Stimulated activated naive B cell treated with anti-CD40 and anti-IgM and Interleukin-4, amounts not matched to agents 10 μg/mL and 1 μg/mL and 100 μg/mL, for 72 hours (primary cell): ENCODE measurements around the gene CCDC88C.

Experiments
- ATAC-seq, 2 donors: fragments of 150-1000 bp; cut with Tn5 transposase; replicated peaks; 2 replicates each; pipeline ENCODE4 v1.10.0; 2021; ENCODE audit warnings: moderate library complexity in 1 of 2
- DNase-seq: peaks from one replicate; pipeline ENCODE4 v3.0.0; 2021
- H3K27ac Mint-ChIP-seq: one replicate; pipeline ENCODE4 v1.8.0; 2022; ENCODE audit warnings: mild to moderate bottlenecking, mixed read lengths
- H3K27me3 Mint-ChIP-seq, 2 donors: one replicate each; pipeline ENCODE4 v1.8.0; 2022; ENCODE audit warnings: mixed read lengths in 2 of 2
- H3K36me3 Mint-ChIP-seq, 2 donors: one replicate each; pipeline ENCODE4 v1.8.0; 2022; ENCODE audit warnings: mixed read lengths in 2 of 2, mild to moderate bottlenecking in 1 of 2
- H3K4me1 Mint-ChIP-seq, 2 donors: one replicate each; pipeline ENCODE4 v1.8.0; 2022; ENCODE audit warnings: mixed read lengths in 2 of 2, mild to moderate bottlenecking in 1 of 2
- H3K4me3 Mint-ChIP-seq, 2 donors: one replicate each; pipeline ENCODE4 v1.8.0; 2022; ENCODE audit warnings: mild to moderate bottlenecking in 2 of 2, mixed read lengths in 2 of 2, moderate library complexity in 1 of 2
- H3K9me3 Mint-ChIP-seq, 2 donors: one replicate each; pipeline ENCODE4 v1.8.0; 2022; ENCODE audit warnings: mixed read lengths in 2 of 2, mild to moderate bottlenecking in 1 of 2

The CCDC88C gene

DNA sequence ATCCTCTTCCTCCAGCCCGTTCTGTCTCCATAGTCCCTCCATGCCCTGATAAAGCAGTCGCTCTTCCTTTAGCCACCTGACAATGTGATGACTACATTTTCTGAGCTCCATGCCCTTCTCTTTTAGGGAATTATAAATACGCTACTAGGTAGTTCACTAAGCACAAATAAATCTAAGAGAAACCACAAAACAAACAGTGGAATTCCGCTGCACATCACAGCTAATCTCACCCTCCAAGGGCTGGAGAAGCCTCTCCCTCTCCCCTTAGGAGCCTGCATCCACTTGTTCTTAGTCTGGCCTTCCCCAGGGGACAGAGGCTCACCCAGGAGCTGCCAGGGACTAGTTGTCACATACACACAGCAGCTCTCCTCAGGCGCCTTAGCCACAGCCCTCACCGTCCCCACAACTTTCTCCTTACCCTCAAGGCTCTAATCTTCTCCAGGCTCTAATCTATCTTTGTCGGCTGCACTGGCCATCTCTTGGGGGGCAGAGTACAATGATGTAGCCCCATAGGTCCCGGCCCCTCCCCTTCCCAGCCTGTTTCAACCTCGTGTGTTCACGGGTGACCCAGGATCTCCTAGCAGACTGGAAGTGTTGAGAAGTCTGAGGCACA, 117.2 kb downstream of the CCDC88C start:
- Mint-ChIP-seq H3K27ac (peak overlapping the region; percentile 96), H3K4me1 (peaks cover 24 to 34% of the 10 kb centered on the region in 2 donors), H3K27me3 (no peaks in the 10 kb centered on the region), H3K36me3 (peaks cover 64 to 88% of the 10 kb centered on the region in 2 donors), H3K9me3 (no peaks in the 10 kb centered on the region), H3K4me3 (no peak overlapping the region)
- DNase-seq (no peak), ATAC-seq (no peak)

DNA sequence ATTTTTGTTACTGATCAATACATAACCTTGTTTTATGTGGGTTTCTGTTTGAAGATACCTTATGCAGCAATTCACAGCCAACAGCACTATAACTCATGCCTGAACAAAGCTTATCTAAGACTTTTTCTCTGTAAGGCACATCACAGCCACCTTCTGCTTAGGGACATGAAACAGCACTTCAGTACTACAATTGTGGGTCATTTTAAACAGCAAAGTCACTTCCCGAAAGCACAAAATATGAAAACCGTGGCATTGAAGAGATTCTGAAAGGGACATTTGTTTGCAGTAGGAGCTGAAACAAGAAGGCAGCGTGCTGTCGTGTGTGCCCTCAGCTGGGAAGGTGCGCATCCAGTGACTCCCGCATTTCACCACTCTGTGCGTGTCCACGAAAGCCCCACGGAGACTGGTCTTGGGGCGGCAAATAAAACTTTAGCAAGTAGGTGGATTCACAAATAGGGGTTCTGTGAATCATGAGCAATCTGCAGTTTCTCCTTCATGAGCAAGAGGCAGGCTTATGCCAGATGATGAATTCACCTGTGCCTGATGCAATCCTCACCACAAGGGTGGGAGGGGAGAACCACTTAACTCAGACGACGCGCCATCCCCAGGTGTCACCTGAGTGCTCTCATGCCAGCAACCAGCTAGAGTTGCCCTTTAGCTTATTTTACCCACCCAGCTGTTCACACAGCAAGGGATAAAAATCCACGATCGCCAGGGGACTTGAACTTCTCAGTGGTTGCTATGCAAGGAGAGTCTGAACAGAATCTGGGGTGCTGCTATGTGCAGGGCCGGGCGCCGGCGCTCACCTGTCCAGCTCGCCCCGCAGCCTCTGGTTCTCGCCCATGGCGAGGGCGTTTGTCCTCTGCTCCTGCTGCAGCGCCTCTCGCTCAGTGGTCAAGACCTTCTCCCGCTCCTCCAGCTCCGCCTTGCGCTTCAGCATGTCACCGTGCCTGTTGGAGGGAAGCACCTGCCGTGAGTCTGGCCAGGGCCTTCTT, 118.2 kb downstream of the CCDC88C start:
- no peaks in the 10 kb centered on the region for H3K27me3 Mint-ChIP-seq
- peaks cover 58 to 78% of the 10 kb centered on the region in 2 donors for H3K36me3 Mint-ChIP-seq
- H3K4me3 Mint-ChIP-seq, result no peak overlapping the region
- no peak for ATAC-seq
- no peaks in the 10 kb centered on the region for H3K9me3 Mint-ChIP-seq
- DNase-seq, result no peak
- peaks cover 24 to 34% of the 10 kb centered on the region in 2 donors for H3K4me1 Mint-ChIP-seq
- H3K27ac Mint-ChIP-seq, result peak overlapping the region; percentile 37

DNA sequence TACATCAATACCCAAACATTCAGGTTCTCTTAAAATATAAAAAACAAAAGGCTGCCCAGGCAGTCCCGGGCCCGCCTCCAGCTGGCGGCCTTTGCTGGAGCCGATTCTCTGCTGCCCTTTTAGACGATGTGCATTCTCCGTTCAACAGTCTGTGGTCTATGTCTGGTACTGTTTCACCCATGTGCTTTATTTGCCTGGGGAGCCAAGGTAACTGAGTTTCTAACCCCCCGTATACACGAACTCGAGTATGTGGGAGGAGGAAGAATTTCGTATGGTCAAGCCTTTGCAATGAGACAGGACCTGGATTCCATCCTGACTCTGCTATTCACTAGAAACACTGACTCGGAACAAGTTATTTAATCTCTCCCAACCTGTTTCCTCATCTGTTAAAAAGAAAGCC, 119.0 kb downstream of the CCDC88C start:
- ATAC-seq (no peak), DNase-seq (no peak)
- peak overlapping the region; percentile 44 for H3K27ac Mint-ChIP-seq
- no peaks in the 10 kb centered on the region for H3K9me3 Mint-ChIP-seq
- no peak overlapping the region for H3K4me3 Mint-ChIP-seq
- H3K27me3 Mint-ChIP-seq, result no peaks in the 10 kb centered on the region
- H3K4me1 Mint-ChIP-seq, result peaks cover 23 to 31% of the 10 kb centered on the region in 2 donors
- H3K36me3 Mint-ChIP-seq, result peaks cover 55 to 80% of the 10 kb centered on the region in 2 donors

DNA sequence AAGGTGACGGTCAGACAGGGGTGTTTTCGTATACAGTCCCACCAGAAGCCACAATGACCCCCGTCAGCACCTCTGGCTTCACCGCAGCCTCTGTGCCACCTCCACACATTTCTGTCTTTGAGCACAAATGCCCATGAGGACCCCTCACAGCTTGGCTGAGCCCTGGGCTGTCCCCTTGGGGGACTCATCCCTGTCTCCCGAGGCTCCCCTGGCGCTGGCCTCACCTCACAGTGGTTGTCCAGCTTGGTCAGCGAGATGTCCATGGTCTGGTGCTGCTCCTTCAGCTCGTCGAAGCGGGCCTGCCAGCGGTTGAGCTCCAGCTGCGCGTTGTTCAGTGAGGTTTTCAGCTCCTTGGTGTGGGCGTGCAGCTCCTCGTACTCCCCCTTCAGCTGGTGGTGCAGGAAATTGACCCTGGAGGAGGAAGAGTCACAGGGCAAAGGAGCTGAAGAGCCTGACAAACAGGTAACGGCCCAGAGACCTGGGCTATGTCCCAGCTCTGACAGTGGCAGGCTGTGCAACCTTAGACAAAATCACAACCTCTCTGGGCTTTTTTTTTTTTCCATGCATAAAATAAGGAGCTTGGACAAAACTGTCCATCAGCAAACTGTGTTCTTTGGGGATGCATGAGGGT, 120.4 kb downstream of the CCDC88C start:
- Mint-ChIP-seq H3K36me3 (peaks cover 55 to 81% of the 10 kb centered on the region in 2 donors), H3K9me3 (no peaks in the 10 kb centered on the region), H3K27ac (peak overlapping the region; percentile 82), H3K27me3 (no peaks in the 10 kb centered on the region), H3K4me1 (peaks cover 13 to 17% of the 10 kb centered on the region in 2 donors), H3K4me3 (no peak overlapping the region)
- no peak for DNase-seq
- no peak for ATAC-seq

DNA sequence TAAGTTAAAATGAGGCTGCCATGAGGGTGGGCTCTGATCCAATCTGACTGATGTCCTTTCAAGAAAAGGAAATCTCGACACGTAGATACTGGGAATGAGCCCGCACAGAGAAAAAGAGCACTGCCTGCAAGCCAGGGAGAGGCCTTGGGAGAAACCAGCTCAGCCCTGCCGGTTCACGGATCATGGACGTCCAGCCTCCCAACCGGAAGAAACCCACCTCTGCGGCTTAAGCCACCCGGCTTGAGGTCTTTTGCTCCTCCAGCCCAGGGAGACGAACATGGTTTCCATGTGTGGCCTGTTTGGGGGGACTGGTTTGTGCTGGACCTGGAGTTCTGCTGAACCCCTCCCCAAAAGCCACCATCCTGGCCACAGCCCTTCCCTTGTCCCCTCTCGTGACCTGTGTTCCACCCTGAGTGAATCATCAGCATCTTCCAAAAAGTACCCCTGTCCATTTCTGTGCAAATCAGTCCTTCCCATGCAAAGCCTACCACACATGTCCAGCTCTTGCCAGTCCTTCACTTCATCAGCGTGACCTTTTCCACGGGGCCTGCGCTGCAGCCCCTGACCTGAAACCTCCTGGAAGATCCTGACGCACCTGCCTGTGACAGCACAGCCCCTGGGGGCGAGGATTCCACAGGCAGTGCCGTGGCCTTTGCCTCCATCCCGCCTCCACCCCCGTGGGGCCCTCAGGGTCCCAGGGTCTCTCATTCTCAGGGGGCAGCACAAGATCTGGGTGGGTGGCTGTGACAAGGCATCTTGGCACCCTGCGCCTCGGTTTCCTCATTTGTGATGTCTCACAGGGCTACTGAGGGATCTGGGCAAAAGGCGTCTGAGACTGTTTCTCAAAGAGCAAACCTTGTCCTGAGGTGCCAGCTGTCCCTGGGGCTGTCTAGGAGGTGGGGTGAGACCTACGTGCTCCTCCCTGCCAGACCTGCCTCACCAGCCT, 121.5 kb downstream of the CCDC88C start:
- DNase-seq (no peak), ATAC-seq (no peak)
- Mint-ChIP-seq H3K4me1 (peaks cover 5 to 6% of the 10 kb centered on the region in 2 donors), H3K27ac (peak overlapping the region; percentile 82), H3K27me3 (no peaks in the 10 kb centered on the region), H3K4me3 (no peak overlapping the region), H3K36me3 (peaks cover 48 to 78% of the 10 kb centered on the region in 2 donors), H3K9me3 (no peaks in the 10 kb centered on the region)

GRCh38 chr14:91295276-91295845, 122.3 kb downstream of the CCDC88C start:
- Mint-ChIP-seq H3K27me3 (no peaks in the 10 kb centered on the region), H3K27ac (no peak overlapping the region), H3K36me3 (peaks cover 43 to 76% of the 10 kb centered on the region in 2 donors), H3K4me3 (no peak overlapping the region), H3K4me1 (peaks cover 0 to 2% of the 10 kb centered on the region in 2 donors), H3K9me3 (no peaks in the 10 kb centered on the region)
- no peak for DNase-seq
- ATAC-seq, result no peak

DNA sequence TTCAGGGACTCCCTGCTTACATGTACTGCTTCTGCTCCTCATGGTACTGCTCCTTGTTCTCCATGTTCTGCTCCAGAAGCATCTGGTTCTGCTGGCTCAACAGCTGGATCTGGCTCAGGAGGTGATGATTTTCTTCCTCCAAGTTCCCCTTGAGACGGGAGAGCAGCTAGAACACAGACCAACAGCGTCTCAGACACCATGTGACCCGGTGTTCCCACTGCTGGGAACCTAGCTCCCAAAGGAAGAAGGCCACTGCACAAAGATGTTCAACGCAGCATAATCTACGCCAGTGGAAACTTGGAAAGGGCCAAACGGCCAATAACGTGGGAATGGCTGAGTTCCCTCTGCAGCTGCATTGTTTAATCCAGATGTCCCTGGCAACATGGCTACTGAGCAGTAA, 123.5 kb downstream of the CCDC88C start:
- H3K4me3 Mint-ChIP-seq, result no peak overlapping the region
- DNase-seq (no peak), ATAC-seq (no peak)
- peak overlapping the region; percentile 56 for H3K27ac Mint-ChIP-seq
- peaks cover 0 to 2% of the 10 kb centered on the region in 2 donors for H3K4me1 Mint-ChIP-seq
- H3K9me3 Mint-ChIP-seq, result no peaks in the 10 kb centered on the region
- H3K36me3 Mint-ChIP-seq, result peaks cover 48 to 77% of the 10 kb centered on the region in 2 donors
- no peaks in the 10 kb centered on the region for H3K27me3 Mint-ChIP-seq

DNA sequence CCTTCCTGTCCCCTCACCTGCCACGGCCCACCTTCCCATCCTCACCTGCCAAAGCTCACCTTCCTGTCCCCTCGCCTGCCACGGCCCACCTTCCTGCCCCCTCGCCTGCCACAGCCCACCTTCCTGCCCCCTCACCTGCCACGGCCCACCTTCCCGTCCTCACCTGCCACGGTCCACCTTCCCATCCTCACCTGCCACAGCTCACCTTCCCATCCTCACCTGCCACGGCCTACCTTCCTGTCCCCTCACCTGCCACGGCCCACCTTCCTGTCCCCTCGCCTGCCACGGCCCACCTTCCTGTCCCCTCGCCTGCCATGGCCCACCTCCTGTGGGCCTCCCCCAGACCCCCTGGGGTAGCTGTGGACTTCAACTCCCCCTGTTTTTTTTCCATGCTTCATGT, 124.3 kb downstream of the CCDC88C start:
- DNase-seq (no peak), ATAC-seq (no peak)
- Mint-ChIP-seq H3K4me3 (no peak overlapping the region), H3K27me3 (no peaks in the 10 kb centered on the region), H3K36me3 (peaks cover 47 to 74% of the 10 kb centered on the region in 2 donors), H3K27ac (peak overlapping the region; percentile 89), H3K9me3 (no peaks in the 10 kb centered on the region), H3K4me1 (peaks cover 0 to 2% of the 10 kb centered on the region in 2 donors)

DNA sequence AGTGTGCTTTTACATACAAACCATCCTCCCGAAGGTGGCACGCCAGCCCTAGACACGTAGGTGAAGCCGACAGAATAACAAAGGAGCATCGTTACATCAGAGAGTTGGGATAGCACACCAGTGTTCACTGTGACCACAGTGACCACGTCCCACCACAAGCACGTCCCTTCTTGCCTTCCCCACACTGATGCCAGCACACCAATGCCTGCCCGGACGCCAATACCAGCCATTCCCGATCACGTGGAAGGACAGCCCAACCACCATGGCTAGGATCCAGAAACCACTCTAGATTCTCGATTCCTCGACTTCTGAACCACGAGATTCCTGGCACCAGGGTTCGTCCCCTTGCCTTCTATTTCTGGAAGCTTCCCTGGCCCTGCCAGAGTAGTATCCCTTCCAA, 125.1 kb downstream of the CCDC88C start:
- ATAC-seq (no peak), DNase-seq (no peak)
- no peaks in the 10 kb centered on the region for H3K27me3 Mint-ChIP-seq
- H3K9me3 Mint-ChIP-seq, result no peaks in the 10 kb centered on the region
- H3K4me3 Mint-ChIP-seq, result no peak overlapping the region
- peaks cover 0 to 2% of the 10 kb centered on the region in 2 donors for H3K4me1 Mint-ChIP-seq
- peaks cover 46 to 69% of the 10 kb centered on the region in 2 donors for H3K36me3 Mint-ChIP-seq
- peak overlapping the region; percentile 16 for H3K27ac Mint-ChIP-seq

DNA sequence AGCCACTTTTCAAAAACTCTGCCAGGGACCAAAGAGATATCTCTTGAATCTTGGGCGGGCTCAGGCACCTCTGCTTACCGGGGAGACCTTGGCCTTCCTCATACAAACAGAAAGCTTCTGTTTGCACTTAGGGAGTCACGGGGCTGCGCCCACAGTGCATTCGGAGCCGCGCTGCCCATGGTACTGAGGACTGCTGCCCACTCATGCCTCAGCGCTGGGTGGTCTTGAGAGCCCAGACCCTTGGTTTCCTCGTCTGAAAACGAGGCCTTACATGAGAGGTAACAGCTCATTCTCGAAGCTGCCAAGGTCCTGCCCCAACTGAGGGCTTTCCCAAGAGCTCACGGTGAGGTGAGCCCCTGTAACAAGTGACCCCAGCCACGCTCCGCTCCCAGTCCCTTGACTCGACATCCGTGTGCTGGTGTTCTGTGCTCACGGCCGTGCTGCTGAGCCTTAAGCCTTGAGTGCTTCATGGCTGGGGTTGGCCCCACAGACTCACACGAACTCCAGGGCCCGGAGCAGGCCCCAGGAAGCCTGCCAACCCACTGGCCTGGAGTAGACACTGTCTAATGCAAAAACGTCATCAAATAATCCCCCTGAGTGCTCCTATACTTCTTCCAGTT, 125.7 kb downstream of the CCDC88C start:
- Mint-ChIP-seq H3K9me3 (no peaks in the 10 kb centered on the region), H3K4me1 (peaks cover 2 to 5% of the 10 kb centered on the region in 2 donors), H3K36me3 (peaks cover 41 to 66% of the 10 kb centered on the region in 2 donors), H3K27me3 (no peaks in the 10 kb centered on the region), H3K4me3 (no peak overlapping the region), H3K27ac (peak overlapping the region; percentile 81)
- DNase-seq (no peak), ATAC-seq (no peak)

DNA sequence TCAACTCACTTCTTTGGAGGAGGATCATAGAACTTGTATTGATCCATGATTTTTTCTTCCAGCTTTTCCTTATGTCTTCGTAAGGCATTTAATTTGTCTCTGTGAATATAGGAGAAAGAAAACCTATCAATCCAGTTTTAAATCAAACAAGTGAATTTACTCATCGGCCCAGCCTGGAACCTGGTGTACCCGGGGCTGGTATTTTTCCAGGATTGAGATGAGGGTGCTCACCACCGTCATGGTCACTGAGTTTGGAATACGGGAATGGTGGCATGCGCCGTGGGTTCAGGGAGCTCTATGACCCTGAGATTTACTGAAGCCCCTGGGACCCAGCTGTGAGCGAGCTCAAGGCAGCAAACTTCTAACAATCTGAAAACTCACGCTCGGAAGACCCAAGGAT, 126.6 kb downstream of the CCDC88C start:
- Mint-ChIP-seq H3K4me3 (no peak overlapping the region), H3K9me3 (no peaks in the 10 kb centered on the region), H3K27me3 (no peaks in the 10 kb centered on the region), H3K4me1 (peaks cover 6 to 12% of the 10 kb centered on the region in 2 donors), H3K27ac (peak overlapping the region; percentile 81), H3K36me3 (peaks cover 38 to 64% of the 10 kb centered on the region in 2 donors)
- no peak for DNase-seq
- no peak for ATAC-seq

- no peaks in the 10 kb centered on the region for H3K9me3 Mint-ChIP-seq
- peak overlapping the region; percentile 77 for H3K27ac Mint-ChIP-seq
- no peak overlapping the region for H3K4me3 Mint-ChIP-seq
- H3K36me3 Mint-ChIP-seq, result peaks cover 45 to 73% of the 10 kb centered on the region in 2 donors
- no peaks in the 10 kb centered on the region for H3K27me3 Mint-ChIP-seq
- peaks cover 17 to 27% of the 10 kb centered on the region in 2 donors for H3K4me1 Mint-ChIP-seq
- no peak for ATAC-seq
- no peak for DNase-seq
Measured at GRCh38 chr14:91289464-91289863, 128.2 kb downstream of the CCDC88C start.

GRCh38 chr14:91288876-91289275, 128.7 kb downstream of the CCDC88C start:
- no peak for DNase-seq
- ATAC-seq, result no peak
- H3K9me3 Mint-ChIP-seq, result no peaks in the 10 kb centered on the region
- H3K27ac Mint-ChIP-seq, result peak overlapping the region; percentile 77
- peaks cover 19 to 30% of the 10 kb centered on the region in 2 donors for H3K4me1 Mint-ChIP-seq
- H3K27me3 Mint-ChIP-seq, result no peaks in the 10 kb centered on the region
- H3K4me3 Mint-ChIP-seq, result no peak overlapping the region
- peaks cover 48 to 73% of the 10 kb centered on the region in 2 donors for H3K36me3 Mint-ChIP-seq
